K562 (cell line): ENCODE results near the gene NISCH. TPM values are rescaled to one million over a fixed set of nuclear protein-coding genes. Genes with fewer than 3 reads are reported as not detected.

ENCODE experiments used
- CTCF ChIP-seq, 3 experiments: IDR thresholded peaks in 2 of 3; conservative IDR thresholded peaks in 1 of 3; 2 replicates each; pipeline ENCODE4 v1.5.1; 2011 to 2012; ENCODE audit warnings: low read length in 3 of 3, mild to moderate bottlenecking in 3 of 3, control low read depth in 2 of 3, improper control_type of control experiment in 1 of 3, inconsistent platforms in 1 of 3, low read depth in 1 of 3, mixed read lengths in 1 of 3, moderate library complexity in 1 of 3; ENCODE audit not compliant: insufficient read depth in 2 of 3
- CXXC5 ChIP-seq: fragments of 250-450 bp; sonication (Bioruptor Pico); IDR thresholded peaks from 2 replicates; pipeline ENCODE4 v1.8.0; 2022; ENCODE audit warnings: inconsistent platforms, mild to moderate bottlenecking, moderate library complexity
- HDAC6 ChIP-seq: IDR thresholded peaks from 2 replicates; pipeline ENCODE4 v1.6.1; 2012; ENCODE audit warnings: low read depth, mild to moderate bottlenecking, control low read depth, inconsistent platforms, low read length, moderate library complexity
- HMG20B ChIP-seq: fragments of 250-450 bp; sonication (Bioruptor Pico); IDR thresholded peaks from 2 replicates; pipeline ENCODE4 v1.5.0; 2021; ENCODE audit warnings: mild to moderate bottlenecking
- KDM5B ChIP-seq: fragments of 200-600 bp; sonication (generic); IDR thresholded peaks from 2 replicates; pipeline ENCODE4 v1.6.1; 2012; ENCODE audit warnings: low read depth, mild to moderate bottlenecking, moderate library complexity, low read length, control low read depth, inconsistent platforms; ENCODE audit not compliant: insufficient replicate concordance
- KLF13 ChIP-seq: fragments of 450-650 bp; IDR thresholded peaks from 2 replicates; pipeline ENCODE4 v1.6.1; 2016; ENCODE audit warnings: missing genetic modification characterization, low read depth, mild to moderate bottlenecking, missing compliant biosample characterization, moderate library complexity, borderline replicate concordance
- KLF6 ChIP-seq: fragments of 250-450 bp; sonication (Bioruptor Pico); IDR thresholded peaks from 2 replicates; pipeline ENCODE4 v1.4.0; 2020; ENCODE audit warnings: mild to moderate bottlenecking, moderate library complexity, borderline replicate concordance
- LARP7 ChIP-seq: fragments of 450-650 bp; IDR thresholded peaks from 2 replicates; pipeline ENCODE4 v1.6.1; 2016
- MAX ChIP-seq: sonication (generic); formaldehyde crosslinking; IDR thresholded peaks from 2 replicates; pipeline ENCODE4 v1.9.0; 2022; ENCODE audit warnings: mild to moderate bottlenecking, missing genetic modification reagents
- MXD1 ChIP-seq: fragments of 250-450 bp; sonication (Bioruptor Pico); IDR thresholded peaks from 2 replicates; pipeline ENCODE4 v1.8.0; 2021; ENCODE audit warnings: borderline replicate concordance, mild to moderate bottlenecking, moderate library complexity; ENCODE audit not compliant: poor library complexity, severe bottlenecking
- NEUROD1 ChIP-seq: fragments of 150-350 bp; IDR thresholded peaks from 2 replicates; pipeline ENCODE4 v1.6.1; 2014; ENCODE audit warnings: borderline replicate concordance, low read length, low read depth; ENCODE audit not compliant: partially characterized antibody
- OTX1 ChIP-seq: fragments of 450-650 bp; formaldehyde crosslinking; IDR thresholded peaks from 2 replicates; pipeline ENCODE4 v1.4.0; 2022; ENCODE audit warnings: mild to moderate bottlenecking
- PML ChIP-seq: IDR thresholded peaks from 2 replicates; pipeline ENCODE4 v1.6.1; 2012; ENCODE audit warnings: low read length, inconsistent platforms
- RBFOX2 ChIP-seq: fragments of 200-400 bp; formaldehyde crosslinking; IDR thresholded peaks from 2 replicates; pipeline ENCODE4 v1.6.1; 2017; ENCODE audit warnings: low read depth, mild to moderate bottlenecking, low read length, moderate library complexity
- RBM34 ChIP-seq: fragments of 200-400 bp; formaldehyde crosslinking; IDR thresholded peaks from 2 replicates; pipeline ENCODE4 v1.6.1; 2018; ENCODE audit warnings: low read length, borderline replicate concordance; ENCODE audit not compliant: insufficient read depth
- RBM39 ChIP-seq: fragments of 200-400 bp; formaldehyde crosslinking; optimal IDR thresholded peaks from 2 replicates; pipeline ENCODE3; 2018; ENCODE audit warnings: low read depth, low read length
- SPI1 ChIP-seq: IDR thresholded peaks from 2 replicates; pipeline ENCODE4 v1.6.1; 2011; ENCODE audit warnings: low read depth, low read length, control low read depth, borderline replicate concordance
- SREBF1 ChIP-seq: fragments of 150-350 bp; IDR thresholded peaks from 2 replicates; pipeline ENCODE4 v1.6.1; 2014; ENCODE audit warnings: antibody characterized with exemption, low read depth, low read length, borderline replicate concordance
- SRSF3 ChIP-seq: fragments of 200-400 bp; formaldehyde crosslinking; IDR thresholded peaks from 2 replicates; pipeline ENCODE4 v1.6.1; 2016; ENCODE audit warnings: mild to moderate bottlenecking, low read length, moderate library complexity; ENCODE audit not compliant: insufficient read depth
- TCF3 ChIP-seq: sonication (generic); formaldehyde crosslinking; IDR thresholded peaks from 2 replicates; pipeline ENCODE4 v1.4.0; 2020; ENCODE audit warnings: mild to moderate bottlenecking, missing genetic modification reagents
- YBX1 ChIP-seq: fragments of 450-650 bp; IDR thresholded peaks from 2 replicates; pipeline ENCODE4 v1.7.1; 2016; ENCODE audit warnings: mild to moderate bottlenecking
- ZBTB7A ChIP-seq: IDR thresholded peaks from 2 replicates; pipeline ENCODE4 v1.6.1; 2011; ENCODE audit warnings: low read depth, mild to moderate bottlenecking, low read length, moderate library complexity, borderline replicate concordance; ENCODE audit not compliant: control insufficient read depth
- ZKSCAN8 ChIP-seq: fragments of 200-800 bp; sonication (Bioruptor generic); IDR thresholded peaks from 2 replicates; pipeline ENCODE4 v1.6.1; 2016; ENCODE audit warnings: missing genetic modification characterization, missing compliant biosample characterization
- ZNF165 ChIP-seq: fragments of 250-450 bp; sonication (Bioruptor Pico); IDR thresholded peaks from 2 replicates; pipeline ENCODE4 v1.4.0; 2020; ENCODE audit warnings: borderline replicate concordance
- ZNF239 ChIP-seq: fragments of 250-450 bp; sonication (Bioruptor Pico); IDR thresholded peaks from 2 replicates; pipeline ENCODE4 v1.4.0; 2020; ENCODE audit warnings: mild to moderate bottlenecking
- ZNF444 ChIP-seq: fragments of 250-450 bp; sonication (Bioruptor Pico); IDR thresholded peaks from 2 replicates; pipeline ENCODE4 v1.4.0; 2020; ENCODE audit warnings: mild to moderate bottlenecking, moderate library complexity
- ZNF511 ChIP-seq: sonication (generic); formaldehyde crosslinking; IDR thresholded peaks from 2 replicates; pipeline ENCODE4 v1.8.0; 2022; ENCODE audit warnings: mild to moderate bottlenecking, missing genetic modification reagents
- polyA plus RNA-seq, 8 experiments: library from polyadenylated mRNA; depleted of rRNA in 4 of 8; stranded (reverse) in 5 of 8; unstranded in 3 of 8; fragments of >200 nt; fragmentation: Nextera tagmentation in 2 of 8; fragmentation: Illumina TruSeq in 1 of 8; extraction: Ambion mirVana in 2 of 8; extraction: Trizol in 1 of 8; gene quantifications; 2 replicates each; pipeline versions ENCODE4 v1.2.1 to v1.2.3, GENCODE V29; 2011 to 2014; ENCODE audit warnings: inconsistent platforms in 1 of 8, missing spikeins in 1 of 8
- total RNA-seq, 7 experiments: library from RNA; depleted of rRNA in 6 of 7; stranded (reverse); fragments of >200 nt in 6 of 7; fragmentation: Illumina TruSeq in 2 of 7; extraction: Trizol in 2 of 7; gene quantifications; 2 replicates each; pipeline versions ENCODE4 v1.2.1 to v1.2.3, GENCODE V29; 2011 to 2021; ENCODE audit warnings: low replicate concordance in 1 of 7

The NISCH gene
- total and polyA plus RNA-seq, 9 of the 15 experiments (the other 6 are each of a cell fraction or from before 2014, with no cell fraction given): 0.44 to 43.5 (median 23.4) TPM

GRCh38 chr3:52533623-52534280 lies 78.3 kb downstream of the NISCH start, which contains the start of gene NT5DC2 (continued):
- no peak for TF ChIP-seq OTX1 (CRISPR knock-in tag)
- peak; percentile 11 for TF ChIP-seq KDM5B
- no peak for TF ChIP-seq KLF13 (tag)
- peak in 1 of 3 experiments; percentile 15; a peak in 1 of 6 replicates for TF ChIP-seq CTCF (IDR thresholded peaks at IDR 0.05 in 2 of 3, conservative IDR thresholded peaks at IDR 0.05 in 1 of 3; ENCODE audit: insufficient read depth in 2 of 3, low read depth in 1 of 3, low read length in 3 of 3)
- no peak for TF ChIP-seq PML
- no peak for TF ChIP-seq LARP7
- TF ChIP-seq ZNF165 (CRISPR knock-in tag): no peak
- TF ChIP-seq MAX (CRISPR knock-in tag): no peak
- TF ChIP-seq ZBTB7A: peak; percentile 83; the same call in 1 of the 2 replicates
- TF ChIP-seq SRSF3: no peak
- no peak for TF ChIP-seq ZNF239 (CRISPR knock-in tag)
- no peak for TF ChIP-seq HDAC6
- no peak for TF ChIP-seq SPI1
- TF ChIP-seq TCF3 (CRISPR knock-in tag): no peak
- no peak for TF ChIP-seq SREBF1
- TF ChIP-seq RBFOX2: 0 out of 2 replicates have a peak, but pooled peaks have one; percentile 6
- TF ChIP-seq CXXC5 (CRISPR knock-in tag): peak; percentile 40; the same call in 1 of the 2 replicates
- TF ChIP-seq NEUROD1: no peak
- no peak for TF ChIP-seq ZKSCAN8
- TF ChIP-seq YBX1: no peak
- peak; percentile 88 for TF ChIP-seq ZNF444 (CRISPR knock-in tag)
- no peak for TF ChIP-seq MXD1 (CRISPR knock-in tag)
- TF ChIP-seq ZNF511 (CRISPR knock-in tag): no peak; the same call in 1 of the 2 replicates
- no peak for TF ChIP-seq RBM34
- TF ChIP-seq RBM39: no peak
- no peak for TF ChIP-seq HMG20B (CRISPR knock-in tag)
- no peak for TF ChIP-seq KLF6 (CRISPR knock-in tag)
